HG02884 (cell line): ENCODE data around the gene DDIT3.
"Not testable (repeated sequence)": the region's sequence is repeated elsewhere in the genome, so short reads cannot be mapped to it uniquely, and the experiment has no call there.

ENCODE experiments used
- ATAC-seq: cut with Tn5 transposase; IDR thresholded peaks from one replicate; pipeline ENCODE4 v1.9.1; 2021; ENCODE audit warnings: mild to moderate bottlenecking, moderate library complexity; ENCODE audit not compliant: unreplicated experiment

The DDIT3 gene

GRCh38 chr12:57514246-57514645 is 6.1 kb downstream of the DDIT3 start:
- not testable (repeated sequence) for ATAC-seq

GRCh38 chr12:57513677-57514076 is 6.6 kb downstream of the DDIT3 start:
- ATAC-seq: not testable (repeated sequence)

GRCh38 chr12:57513266-57513665 is 7.0 kb downstream of the DDIT3 start:
- no peak for ATAC-seq

GRCh38 chr12:57512665-57513064 is 7.6 kb downstream of the DDIT3 start:
- ATAC-seq: no peak

- no peak for ATAC-seq
These were observed 8.6 kb downstream of the DDIT3 start for GRCh38 chr12:57511588-57512325.

- no peak for ATAC-seq
These were observed 9.2 kb downstream of the DDIT3 start for GRCh38 chr12:57511161-57511560.

- ATAC-seq: not testable (repeated sequence)
These were observed 12.5 kb downstream of the DDIT3 start for GRCh38 chr12:57507796-57508195.

GRCh38 chr12:57506541-57506940 is 13.8 kb downstream of the DDIT3 start:
- ATAC-seq: not testable (repeated sequence)

GRCh38 chr12:57502311-57502969 is 17.9 kb downstream of the DDIT3 start:
- not testable (repeated sequence) for ATAC-seq

GRCh38 chr12:57500213-57500612 is 20.1 kb downstream of the DDIT3 start:
- no peak for ATAC-seq

GRCh38 chr12:57498571-57498970 is 21.7 kb downstream of the DDIT3 start:
- no peak for ATAC-seq

- no peak for ATAC-seq
These were observed 22.2 kb downstream of the DDIT3 start for GRCh38 chr12:57498132-57498502.

- no peak for ATAC-seq
These were observed 22.8 kb downstream of the DDIT3 start for GRCh38 chr12:57497223-57498131.

GRCh38 chr12:57496822-57497221 is 23.5 kb downstream of the DDIT3 start:
- no peak for ATAC-seq

GRCh38 chr12:57495051-57495701 is 25.1 kb downstream of the DDIT3 start:
- not testable (repeated sequence) for ATAC-seq

GRCh38 chr12:57491393-57492280 is 28.7 kb downstream of the DDIT3 start:
- no peak for ATAC-seq

GRCh38 chr12:57490126-57490525 is 30.2 kb downstream of the DDIT3 start:
- no peak for ATAC-seq

GRCh38 chr12:57489157-57489641 is 31.1 kb downstream of the DDIT3 start:
- no peak for ATAC-seq

GRCh38 chr12:57488402-57489156 is 31.7 kb downstream of the DDIT3 start:
- ATAC-seq: no peak
